Lower lobe of right lung (tissue), 2 donors: ENCODE data around the gene HMGB4. TPM values are rescaled to one million over a fixed set of nuclear protein-coding genes. Genes with fewer than 3 reads are reported as not detected.

Source experiments
- ATAC-seq, 2 donors: fragments of 200-7000 bp; cut with Tn5 transposase; one replicate each; pipeline ENCODE4 v1.9.1; 2020 to 2022; ENCODE audit warnings: mild to moderate bottlenecking in 2 of 2, moderate library complexity in 2 of 2
- DNase-seq: peaks from one replicate; pipeline ENCODE4 v3.0.0-alpha.2; 2020
- H3K27ac ChIP-seq: fragments of 200-600 bp; one replicate; pipeline ENCODE4 v1.8.0; 2022
- H3K27me3 ChIP-seq: fragments of 200-600 bp; one replicate; pipeline ENCODE4 v1.8.0; 2022; ENCODE audit warnings: low read depth
- H3K36me3 ChIP-seq: fragments of 200-600 bp; one replicate; pipeline ENCODE4 v1.8.0; 2022; ENCODE audit warnings: mild to moderate bottlenecking
- H3K4me1 ChIP-seq: fragments of 200-600 bp; one replicate; pipeline ENCODE4 v1.8.0; 2022
- H3K4me3 ChIP-seq: fragments of 200-600 bp; one replicate; pipeline ENCODE4 v1.8.0; 2022; ENCODE audit warnings: mild to moderate bottlenecking
- H3K9me3 ChIP-seq: fragments of 200-600 bp; one replicate; pipeline ENCODE4 v1.8.0; 2022
- intact Hi-C: fragments of 100-400 bp; cut with DNase I; formaldehyde crosslinking; loops from one replicate; pipeline ENCODE4 v1.11.0; 2022
- total RNA-seq: library from RNA; stranded (reverse); fragmentation: NEBNext Ultra II Directional; extraction: Animal tissue kit (Norgen Biotek cat#: 25700); gene quantifications from one replicate; pipeline ENCODE4 v1.2.1, GENCODE V29; 2021
- TF ChIP-seq, protein P1 (sequence below): fragments of 200-600 bp; IDR thresholded peaks from one replicate; pipeline ENCODE4 v1.8.0; 2022; ENCODE audit warnings: antibody characterized with exemption, mild to moderate bottlenecking
- donor health status: DM: no; HTN: yes; CAD: no; lungs with severe emphysema.

HMGB4 gene
- total RNA-seq, 1 donor from 2014 or later = not detected

DNA sequence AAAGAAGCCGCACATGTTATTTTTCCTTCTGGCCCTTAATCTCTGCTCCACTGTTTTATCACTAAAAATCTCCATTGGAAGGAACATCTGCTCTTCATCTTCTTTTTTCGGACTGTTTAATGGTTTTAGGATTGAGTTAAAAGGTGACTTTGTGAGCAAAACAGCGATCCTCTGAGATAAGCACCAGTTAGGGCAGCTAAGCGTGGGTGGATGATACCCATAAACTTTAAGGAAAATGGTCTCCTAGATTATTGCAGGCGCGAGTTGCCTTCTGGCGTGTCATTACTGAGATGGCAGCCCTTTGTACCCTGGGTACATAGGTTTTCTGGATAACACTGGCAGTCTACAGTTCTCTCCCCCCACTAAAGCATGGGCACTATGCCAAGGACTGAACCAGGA lies 44.0 kb upstream of the HMGB4 start:
- no peak for DNase-seq
- Histone ChIP-seq H3K4me1 (no peaks in the 10 kb centered on the region), H3K36me3 (no peaks in the 10 kb centered on the region), H3K4me3 (no peak overlapping the region), H3K9me3 (no peaks in the 10 kb centered on the region), H3K27ac (no peak overlapping the region), H3K27me3 (no peaks in the 10 kb centered on the region)
- intact Hi-C loops = no loop called here
- TF ChIP-seq, protein P1, sequence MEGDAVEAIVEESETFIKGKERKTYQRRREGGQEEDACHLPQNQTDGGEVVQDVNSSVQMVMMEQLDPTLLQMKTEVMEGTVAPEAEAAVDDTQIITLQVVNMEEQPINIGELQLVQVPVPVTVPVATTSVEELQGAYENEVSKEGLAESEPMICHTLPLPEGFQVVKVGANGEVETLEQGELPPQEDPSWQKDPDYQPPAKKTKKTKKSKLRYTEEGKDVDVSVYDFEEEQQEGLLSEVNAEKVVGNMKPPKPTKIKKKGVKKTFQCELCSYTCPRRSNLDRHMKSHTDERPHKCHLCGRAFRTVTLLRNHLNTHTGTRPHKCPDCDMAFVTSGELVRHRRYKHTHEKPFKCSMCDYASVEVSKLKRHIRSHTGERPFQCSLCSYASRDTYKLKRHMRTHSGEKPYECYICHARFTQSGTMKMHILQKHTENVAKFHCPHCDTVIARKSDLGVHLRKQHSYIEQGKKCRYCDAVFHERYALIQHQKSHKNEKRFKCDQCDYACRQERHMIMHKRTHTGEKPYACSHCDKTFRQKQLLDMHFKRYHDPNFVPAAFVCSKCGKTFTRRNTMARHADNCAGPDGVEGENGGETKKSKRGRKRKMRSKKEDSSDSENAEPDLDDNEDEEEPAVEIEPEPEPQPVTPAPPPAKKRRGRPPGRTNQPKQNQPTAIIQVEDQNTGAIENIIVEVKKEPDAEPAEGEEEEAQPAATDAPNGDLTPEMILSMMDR = no peak
- no peak for ATAC-seq

DNA sequence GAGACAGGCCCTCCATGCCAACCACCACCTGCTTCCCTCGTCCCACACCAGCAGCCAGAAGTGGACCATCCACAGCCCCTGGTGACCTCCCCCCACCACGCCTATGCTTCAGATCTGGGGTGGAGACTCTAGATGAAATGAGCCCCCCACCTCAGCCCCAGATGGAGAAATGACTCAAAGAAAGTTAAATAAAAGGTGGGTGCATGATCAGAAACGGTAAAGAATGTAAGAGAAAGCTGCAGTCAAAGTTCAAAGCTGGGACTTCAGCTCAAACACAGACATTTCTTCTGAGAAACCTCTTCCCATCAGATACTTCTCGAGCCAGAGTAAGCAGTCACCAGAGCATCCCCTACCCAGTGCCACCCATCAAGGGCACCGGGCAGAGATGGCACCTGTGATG lies 43.1 kb upstream of the HMGB4 start:
- Histone ChIP-seq H3K9me3 (no peaks in the 10 kb centered on the region), H3K27me3 (no peaks in the 10 kb centered on the region), H3K27ac (no peak overlapping the region), H3K36me3 (no peaks in the 10 kb centered on the region), H3K4me3 (no peak overlapping the region), H3K4me1 (no peaks in the 10 kb centered on the region)
- no peak for DNase-seq
- intact Hi-C loops = no loop called here
- no peak for ATAC-seq
- TF ChIP-seq, protein P1 = no peak

DNA sequence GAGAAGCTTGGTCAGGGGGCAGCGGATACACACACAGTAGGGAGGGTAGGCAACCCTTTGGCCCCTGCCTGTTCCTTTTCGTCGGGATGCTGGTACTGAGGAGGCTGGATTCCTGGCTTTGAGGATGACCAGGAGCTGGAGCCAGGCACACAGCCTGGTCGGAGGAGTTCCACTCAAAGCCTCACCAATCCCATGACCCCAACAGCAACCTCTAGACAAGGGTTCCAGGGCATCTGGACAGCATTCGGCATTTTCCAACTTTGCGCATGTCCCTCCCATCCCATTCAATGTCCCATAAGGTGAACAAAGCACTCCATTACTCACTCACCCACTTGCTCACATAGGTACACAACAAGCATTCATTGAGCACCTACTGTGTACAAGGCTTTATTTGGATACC lies 42.6 kb upstream of the HMGB4 start:
- Histone ChIP-seq H3K4me1 (no peaks in the 10 kb centered on the region), H3K27me3 (no peaks in the 10 kb centered on the region), H3K27ac (no peak overlapping the region), H3K36me3 (no peaks in the 10 kb centered on the region), H3K4me3 (no peak overlapping the region), H3K9me3 (no peaks in the 10 kb centered on the region)
- TF ChIP-seq, protein P1 = no peak
- intact Hi-C loops = no loop called here
- DNase-seq = no peak
- ATAC-seq = no peak

DNA sequence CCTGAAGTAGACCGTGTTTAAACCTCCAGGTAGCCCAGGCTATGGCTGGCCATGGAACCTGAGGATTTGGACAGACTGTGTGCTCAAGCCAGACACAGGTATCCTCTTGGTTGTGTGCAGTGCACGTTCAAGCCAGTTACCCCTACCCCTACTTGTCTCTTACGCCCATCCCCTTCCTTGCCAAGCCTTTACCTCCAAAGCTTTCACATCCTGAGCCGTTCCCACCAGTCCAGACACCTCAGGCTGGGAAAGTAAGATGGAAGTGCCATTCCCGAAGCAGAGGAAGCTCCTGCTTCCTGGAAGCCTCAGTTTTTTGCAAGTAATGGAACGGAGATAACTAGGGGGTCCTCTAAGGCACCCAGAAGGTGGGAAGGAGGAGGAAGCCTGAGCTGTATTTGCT lies 41.5 kb upstream of the HMGB4 start:
- Histone ChIP-seq H3K4me1 (no peaks in the 10 kb centered on the region), H3K27ac (no peak overlapping the region), H3K4me3 (no peak overlapping the region), H3K9me3 (no peaks in the 10 kb centered on the region), H3K27me3 (no peaks in the 10 kb centered on the region), H3K36me3 (no peaks in the 10 kb centered on the region)
- no peak for ATAC-seq
- intact Hi-C loops = no loop called here
- DNase-seq = no peak
- TF ChIP-seq, protein P1 = no peak

DNA sequence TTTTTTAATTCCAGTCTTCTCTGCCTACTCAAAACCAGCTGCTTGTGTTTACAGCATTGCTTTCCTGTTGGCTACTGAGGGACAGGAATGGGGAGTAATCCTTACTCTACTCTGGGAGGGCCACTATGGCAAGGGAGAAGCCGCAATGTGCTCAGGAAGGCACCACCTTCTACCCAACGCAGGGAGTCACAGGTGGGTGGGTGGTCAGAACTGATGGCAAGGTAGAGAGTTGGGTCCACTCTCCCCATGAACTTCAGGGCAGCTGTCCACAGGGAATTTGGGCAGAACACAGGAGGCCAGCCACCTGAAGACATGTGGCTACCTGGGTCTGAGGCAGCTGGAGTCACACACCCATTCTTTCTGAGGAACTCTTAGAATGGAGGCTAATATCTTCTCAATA lies 40.5 kb upstream of the HMGB4 start:
- intact Hi-C loops = no loop called here
- DNase-seq = no peak
- H3K4me1 ChIP-seq = no peaks in the 10 kb centered on the region
- H3K9me3 ChIP-seq = no peaks in the 10 kb centered on the region
- no peak for ATAC-seq
- TF ChIP-seq, protein P1 = no peak
- H3K27ac ChIP-seq = no peak overlapping the region
- no peak overlapping the region for H3K4me3 ChIP-seq
- H3K36me3 ChIP-seq = no peaks in the 10 kb centered on the region
- H3K27me3 ChIP-seq = no peaks in the 10 kb centered on the region

DNA sequence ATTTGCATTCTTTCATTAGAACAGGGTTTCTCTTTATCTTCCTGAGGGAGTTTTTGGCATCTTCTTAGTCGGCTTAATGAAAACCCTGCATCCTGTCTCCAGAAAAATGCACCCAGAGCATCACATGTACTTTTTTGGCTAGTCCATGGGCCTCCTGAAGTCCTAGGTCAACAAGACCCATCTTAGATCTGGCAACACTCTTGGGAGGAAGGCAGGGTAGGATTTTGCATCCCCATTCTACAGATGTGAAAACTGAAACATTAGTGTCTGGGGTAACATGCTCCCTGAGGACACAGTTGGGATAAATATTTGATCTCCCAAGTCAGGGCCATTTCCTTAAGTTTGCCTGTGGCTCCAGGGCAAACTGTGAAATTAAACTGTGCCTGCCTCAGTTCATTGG lies 40.0 kb upstream of the HMGB4 start:
- ATAC-seq = no peak
- H3K27me3 ChIP-seq = no peaks in the 10 kb centered on the region
- no peak overlapping the region for H3K27ac ChIP-seq
- no peaks in the 10 kb centered on the region for H3K9me3 ChIP-seq
- no peak for DNase-seq
- no peak overlapping the region for H3K4me3 ChIP-seq
- TF ChIP-seq, protein P1 = no peak
- H3K4me1 ChIP-seq = no peaks in the 10 kb centered on the region
- H3K36me3 ChIP-seq = no peaks in the 10 kb centered on the region
- intact Hi-C loops = no loop called here
